ENCODE results near the gene ARL13B.
"Not testable (repeated sequence)": the region's sequence is repeated elsewhere in the genome, so short reads cannot be mapped to it uniquely, and the experiment has no call there.

ARL13B gene

GRCh38 chr3:93979850-93980676 lies at the start of gene ARL13B:
Gene ARL13B, plus strand, starts transcription at chr3:93980155. Its CDS starts 269 bp downstream, at chr3:93980424.
- DNase-seq = peak; percentile 91

- DNase-seq = no peak
These were observed 48.2 kb upstream of the ARL13B start for GRCh38 chr3:93931597-93932229.

GRCh38 chr3:93934366-93935046 lies 45.4 kb upstream of the ARL13B start:
- no peak for DNase-seq

DNA sequence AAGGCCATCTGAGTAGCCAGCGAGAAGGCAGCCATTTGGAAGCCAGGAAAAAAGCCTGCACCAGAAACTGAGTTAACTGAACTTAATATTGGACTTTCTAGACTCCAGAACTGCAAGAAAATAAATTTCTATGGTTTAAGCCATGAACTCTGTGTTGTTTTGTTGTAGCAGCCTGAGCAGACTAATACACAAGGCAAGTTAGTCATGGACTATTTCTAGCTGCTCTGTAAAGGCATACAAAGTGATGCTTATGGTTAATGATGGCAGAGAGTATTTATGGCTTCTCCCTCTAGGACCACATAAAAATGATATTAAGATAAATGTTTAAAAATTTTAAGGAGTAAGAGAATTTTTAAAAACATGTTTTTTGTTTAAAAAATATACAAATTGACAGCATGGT lies 43.4 kb upstream of the ARL13B start:
- DNase-seq = no peak

DNA sequence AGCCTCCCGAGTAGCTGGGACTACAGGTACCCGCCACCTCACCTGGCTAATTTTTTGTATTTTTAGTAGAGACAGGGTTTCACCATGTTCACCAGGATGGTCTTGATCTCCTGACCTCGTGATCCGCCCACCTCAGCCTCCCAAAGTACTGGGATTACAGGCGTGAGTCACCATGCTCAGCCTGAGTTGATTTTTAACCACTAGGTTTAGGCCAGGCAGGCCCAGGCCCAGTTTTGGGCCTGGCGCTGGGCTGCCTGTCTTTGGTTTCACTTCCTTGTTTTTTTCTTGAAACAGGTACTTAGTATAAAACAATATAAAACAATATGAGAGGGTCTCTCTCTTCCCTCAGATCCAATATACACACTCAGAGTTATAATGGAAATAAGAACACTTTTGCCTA lies 42.5 kb upstream of the ARL13B start:
- DNase-seq = not testable (repeated sequence)

DNA sequence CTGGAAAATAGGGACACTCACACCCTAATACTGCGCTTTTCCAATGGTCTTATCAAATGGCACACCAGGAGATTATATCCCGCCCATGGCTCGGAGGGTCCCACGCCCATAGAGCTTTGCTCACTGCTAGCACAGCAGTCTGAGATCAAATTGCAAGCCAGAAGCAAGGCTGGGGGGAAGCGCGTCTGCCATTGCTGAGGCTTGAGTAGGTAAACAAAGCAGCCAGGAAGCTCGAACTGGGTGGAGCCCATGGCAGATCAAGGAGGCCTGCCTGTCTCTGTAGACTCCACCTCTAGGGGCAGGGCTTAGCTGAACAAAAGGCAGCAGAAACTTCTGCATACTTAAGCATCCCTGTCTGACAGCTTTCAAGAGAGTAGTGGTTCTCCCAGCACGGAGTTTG lies 30.0 kb upstream of the ARL13B start:
- not testable (repeated sequence) for DNase-seq

GRCh38 chr3:93961026-93961425 lies 18.9 kb upstream of the ARL13B start:
- no peak for DNase-seq

DNA sequence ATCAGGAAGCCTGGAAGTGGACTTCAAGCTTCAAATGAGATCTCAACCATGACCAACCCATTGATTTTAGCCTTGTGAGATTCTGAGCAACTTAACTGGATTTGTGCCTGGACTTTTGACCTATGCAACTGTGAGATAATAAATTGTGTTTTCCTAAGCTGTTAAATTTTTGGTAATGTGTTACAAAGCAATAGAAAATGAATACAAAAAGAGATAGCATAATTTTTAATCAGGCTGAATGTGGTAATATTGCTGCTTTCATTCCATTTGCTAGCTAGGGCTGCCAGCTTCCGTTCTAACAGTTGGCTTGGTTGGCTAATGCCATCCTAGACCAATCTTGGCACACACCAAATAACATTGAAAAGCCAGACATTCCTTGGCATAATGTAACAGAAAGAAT lies 18.5 kb upstream of the ARL13B start:
- no peak for DNase-seq

- DNase-seq = no peak
These were observed 17.2 kb upstream of the ARL13B start for GRCh38 chr3:93962798-93963197.

GRCh38 chr3:93965106-93965505 lies 14.8 kb upstream of the ARL13B start:
- DNase-seq = not testable (repeated sequence)

- no peak for DNase-seq
These were observed 10.5 kb upstream of the ARL13B start for GRCh38 chr3:93969443-93969842.

- DNase-seq = no peak
These were observed 10.0 kb upstream of the ARL13B start for GRCh38 chr3:93969997-93970396.

GRCh38 chr3:93973131-93974126 lies 6.5 kb upstream of the ARL13B start, which contains the start of gene PROS1:
Gene PROS1, minus strand, starts transcription at chr3:93973896. Its CDS starts 147 bp downstream, at chr3:93973749.
- DNase-seq = no peak

DNA sequence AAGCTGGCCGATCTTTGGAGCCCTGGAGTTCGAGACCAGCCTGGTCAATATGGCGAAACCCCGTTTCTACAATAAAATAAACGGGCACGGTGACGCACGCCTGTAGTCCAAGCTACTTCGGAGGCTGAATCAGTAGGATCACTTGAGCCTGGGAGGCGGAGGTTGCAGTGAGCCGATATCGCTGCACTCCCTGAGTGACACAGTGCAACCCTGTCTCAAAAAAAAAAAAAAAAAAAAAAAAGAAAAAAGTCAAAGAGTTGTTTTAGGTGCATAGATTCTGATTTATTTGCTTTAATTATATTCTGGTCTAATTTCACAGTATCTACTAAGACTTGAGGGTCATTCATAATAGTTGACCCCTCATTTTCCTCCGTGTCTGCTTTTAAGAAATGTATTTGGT lies 1.7 kb downstream of the ARL13B start:
- DNase-seq = no peak

DNA sequence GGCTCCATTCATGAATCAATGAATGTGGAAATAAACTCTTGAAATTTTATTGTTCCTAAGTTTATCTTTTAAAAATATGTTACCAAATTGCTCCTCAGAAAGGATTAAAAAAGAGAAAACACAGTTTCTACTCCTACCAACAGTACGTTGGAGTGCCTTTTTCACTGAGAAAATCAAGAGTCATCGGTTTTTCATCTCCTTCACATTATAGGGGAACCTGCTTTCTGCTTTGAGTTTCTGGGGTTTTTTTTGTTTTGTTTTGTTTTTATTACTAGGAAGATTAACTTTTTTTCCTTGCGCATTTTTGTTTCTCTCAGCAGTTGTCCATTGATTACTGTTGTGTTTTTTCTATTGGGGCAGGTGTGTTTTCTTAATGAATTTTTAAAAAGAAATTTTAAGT lies 3.5 kb downstream of the ARL13B start:
- no peak for DNase-seq

DNA sequence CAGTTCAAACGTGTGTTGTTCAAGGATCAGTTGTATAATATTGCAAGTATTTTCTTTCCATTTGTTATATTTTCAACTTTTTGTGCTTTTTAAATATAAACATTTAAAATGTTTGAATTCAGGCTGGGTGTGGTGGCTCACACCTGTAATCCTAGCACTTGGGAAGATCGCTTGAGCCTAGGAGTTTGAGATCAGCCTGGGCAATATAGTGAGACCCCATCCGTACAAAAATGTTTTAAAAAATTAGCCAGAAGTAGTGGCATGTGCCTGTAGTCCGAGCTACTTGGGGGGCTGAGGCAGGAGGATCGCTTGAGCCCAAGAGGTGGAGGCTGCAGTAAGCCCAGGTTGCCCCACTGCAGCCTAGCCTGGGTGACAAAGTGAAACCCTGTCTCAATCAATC lies 4.7 kb downstream of the ARL13B start:
- DNase-seq = no peak

GRCh38 chr3:93988283-93988682 lies 8.3 kb downstream of the ARL13B start:
- no peak for DNase-seq

DNA sequence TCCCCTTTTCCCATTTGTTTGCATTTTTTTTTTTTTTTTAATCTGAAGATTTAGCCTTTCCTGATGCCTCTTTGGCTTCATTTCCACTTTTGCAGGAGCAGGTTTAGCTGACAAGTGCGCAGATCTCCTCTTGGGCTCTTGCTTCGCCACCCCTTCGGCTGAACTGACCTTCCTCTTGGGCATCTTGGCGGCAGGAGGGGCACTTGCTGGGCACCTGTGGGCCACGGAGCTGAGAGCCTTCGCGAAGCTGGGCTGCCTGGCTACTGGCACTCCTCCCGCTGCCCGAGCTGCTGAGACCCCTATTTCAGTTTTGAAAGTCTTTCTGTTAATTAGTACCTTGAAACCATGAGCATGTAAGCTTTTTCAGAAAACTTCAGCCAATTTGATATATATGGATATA lies 8.8 kb downstream of the ARL13B start:
- no peak for DNase-seq

GRCh38 chr3:93989241-93989640 lies 9.3 kb downstream of the ARL13B start:
- DNase-seq = no peak

DNA sequence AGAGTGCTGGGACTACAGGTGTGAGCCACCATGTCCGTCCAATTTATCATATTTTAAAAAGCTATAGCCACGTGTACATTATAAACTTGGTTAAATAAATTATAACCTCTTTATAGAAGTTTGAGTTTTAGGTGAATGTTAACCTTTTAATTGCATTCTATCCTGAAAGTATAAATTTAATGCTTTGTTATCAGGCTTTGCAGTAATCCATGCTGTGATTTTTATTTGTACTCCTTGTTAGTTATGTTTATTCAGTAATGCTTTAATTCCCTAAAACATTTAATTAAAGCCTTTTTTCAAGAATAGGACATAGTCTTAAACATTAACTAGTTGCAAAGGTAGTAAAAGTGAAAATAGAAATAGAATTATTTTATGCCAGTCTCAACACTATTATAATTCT lies 11.7 kb downstream of the ARL13B start:
- no peak for DNase-seq

DNA sequence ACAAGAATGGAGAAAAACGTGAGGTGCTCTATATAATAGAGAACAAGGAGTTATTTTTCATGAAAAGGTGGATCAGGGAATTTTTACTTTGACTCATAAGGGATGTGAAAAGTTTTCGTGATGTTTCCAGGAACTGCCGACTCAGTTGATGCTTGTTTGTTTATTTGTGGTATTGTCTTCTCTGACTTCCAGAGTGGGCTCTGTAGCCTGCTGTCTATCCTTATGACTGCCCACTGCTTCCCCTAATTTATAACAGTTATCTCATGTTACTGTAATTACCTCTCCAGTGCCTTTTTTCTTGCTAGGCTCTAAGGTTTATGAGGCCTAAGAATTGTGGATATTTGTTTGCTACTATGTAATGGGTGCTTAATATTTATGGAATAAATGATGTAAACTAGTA lies 12.3 kb downstream of the ARL13B start:
- no peak for DNase-seq

DNA sequence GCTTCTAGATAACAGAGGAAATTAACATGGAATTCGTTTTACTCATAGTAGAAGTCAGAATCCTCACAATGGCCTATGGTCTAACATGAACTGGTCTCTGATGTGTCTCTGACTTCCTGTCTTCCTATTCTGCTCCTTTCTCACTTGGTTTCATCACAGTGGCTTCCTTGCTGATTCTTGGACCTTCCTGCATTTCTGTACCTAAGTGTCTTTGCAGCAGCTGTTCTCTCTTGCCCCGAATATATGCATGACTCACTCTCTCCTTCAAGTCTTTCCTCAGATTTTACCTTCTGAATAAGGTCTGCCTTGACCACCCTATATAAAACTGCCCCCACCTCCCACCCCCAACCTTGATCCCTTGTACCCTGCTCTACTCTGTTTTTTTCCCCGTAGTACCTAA lies 14.1 kb downstream of the ARL13B start:
- no peak for DNase-seq

- DNase-seq = no peak
These were observed 21.2 kb downstream of the ARL13B start for GRCh38 chr3:94001191-94001590.
